NCI-H146 treated with DMSO at 0.1 percent for 48 hours (cell line): ENCODE measurements around the gene KCNC3.

Source experiments
- DNase-seq: peaks from one replicate; lab custom pipeline; 2025; ENCODE audit not compliant: unreplicated experiment; lab: John Stamatoyannopoulos, UW

The KCNC3 gene

GRCh38 chr19:50312967-50313811 is 16.0 kb downstream of the KCNC3 start:
- no peak for DNase-seq

- no peak for DNase-seq
Observed at GRCh38 chr19:50311723-50312635, 17.2 kb downstream of the KCNC3 start.

- no peak for DNase-seq
Observed at GRCh38 chr19:50310759-50311465, 18.3 kb downstream of the KCNC3 start.

- DNase-seq: no peak
Observed at GRCh38 chr19:50309396-50310125, 19.6 kb downstream of the KCNC3 start.

GRCh38 chr19:50308991-50309390 is 20.2 kb downstream of the KCNC3 start:
- DNase-seq: no peak

GRCh38 chr19:50303558-50303957 is 25.6 kb downstream of the KCNC3 start:
- no peak for DNase-seq

GRCh38 chr19:50301607-50301971 is 27.6 kb downstream of the KCNC3 start:
- no peak for DNase-seq

- no peak for DNase-seq
Observed at GRCh38 chr19:50300814-50301606, 28.2 kb downstream of the KCNC3 start.

- DNase-seq: no peak
Observed at GRCh38 chr19:50300051-50300450, 29.1 kb downstream of the KCNC3 start.

- DNase-seq: no peak
Observed at GRCh38 chr19:50293263-50294004, 35.7 kb downstream of the KCNC3 start.

- no peak for DNase-seq
Observed at GRCh38 chr19:50292216-50292827, 36.9 kb downstream of the KCNC3 start.

- no peak for DNase-seq
Observed at GRCh38 chr19:50290775-50291174, 38.4 kb downstream of the KCNC3 start.

GRCh38 chr19:50290011-50290410 is 39.2 kb downstream of the KCNC3 start:
- DNase-seq: no peak

- DNase-seq: no peak
Observed at GRCh38 chr19:50288954-50289353, 40.2 kb downstream of the KCNC3 start.

- no peak for DNase-seq
Observed at GRCh38 chr19:50287331-50287730, 41.8 kb downstream of the KCNC3 start.

- no peak for DNase-seq
Observed at GRCh38 chr19:50286443-50286842, 42.7 kb downstream of the KCNC3 start.

GRCh38 chr19:50285833-50286232 is 43.3 kb downstream of the KCNC3 start:
- DNase-seq: no peak

- no peak for DNase-seq
Observed at GRCh38 chr19:50281491-50281890, 47.7 kb downstream of the KCNC3 start.

- DNase-seq: no peak
Observed at GRCh38 chr19:50280983-50281382, 48.2 kb downstream of the KCNC3 start.
